PC-9 (cell line): ENCODE measurements around the gene MX2.

ENCODE experiments used
- EZH2 ChIP-seq: fragments of 200-600 bp; sonication (generic); IDR thresholded peaks from 2 replicates; pipeline ENCODE4 v1.8.0; 2017; ENCODE audit warnings: antibody characterized with exemption, low read depth
- TF ChIP-seq, protein P1 (sequence below): fragments of 200-600 bp; sonication (generic); conservative IDR thresholded peaks from 2 replicates; pipeline ENCODE4 v1.6.1; 2017; ENCODE audit warnings: mixed run types, antibody characterized with exemption, mild to moderate bottlenecking, moderate library complexity

DNA sequence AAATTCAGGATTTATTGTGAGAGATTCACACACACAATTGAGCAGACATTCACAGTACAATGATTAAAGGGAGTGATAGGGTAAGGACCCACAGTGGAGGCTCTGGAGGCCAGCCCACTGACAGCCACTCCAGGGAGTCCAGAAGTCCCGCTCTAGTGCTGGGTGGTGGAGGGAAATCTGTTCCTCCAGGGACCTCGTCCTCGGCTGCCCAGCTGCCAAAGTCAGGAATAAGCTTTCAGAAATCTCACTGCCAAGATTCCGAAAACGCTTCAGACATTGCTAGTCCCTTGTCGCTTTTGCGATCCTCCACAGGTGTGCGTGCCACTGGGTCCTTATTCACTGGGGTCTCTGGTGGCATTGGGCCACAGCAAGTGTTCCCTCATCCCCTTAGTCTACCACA, 66.5 kb downstream of the MX2 start:
- TF ChIP-seq, protein P1, sequence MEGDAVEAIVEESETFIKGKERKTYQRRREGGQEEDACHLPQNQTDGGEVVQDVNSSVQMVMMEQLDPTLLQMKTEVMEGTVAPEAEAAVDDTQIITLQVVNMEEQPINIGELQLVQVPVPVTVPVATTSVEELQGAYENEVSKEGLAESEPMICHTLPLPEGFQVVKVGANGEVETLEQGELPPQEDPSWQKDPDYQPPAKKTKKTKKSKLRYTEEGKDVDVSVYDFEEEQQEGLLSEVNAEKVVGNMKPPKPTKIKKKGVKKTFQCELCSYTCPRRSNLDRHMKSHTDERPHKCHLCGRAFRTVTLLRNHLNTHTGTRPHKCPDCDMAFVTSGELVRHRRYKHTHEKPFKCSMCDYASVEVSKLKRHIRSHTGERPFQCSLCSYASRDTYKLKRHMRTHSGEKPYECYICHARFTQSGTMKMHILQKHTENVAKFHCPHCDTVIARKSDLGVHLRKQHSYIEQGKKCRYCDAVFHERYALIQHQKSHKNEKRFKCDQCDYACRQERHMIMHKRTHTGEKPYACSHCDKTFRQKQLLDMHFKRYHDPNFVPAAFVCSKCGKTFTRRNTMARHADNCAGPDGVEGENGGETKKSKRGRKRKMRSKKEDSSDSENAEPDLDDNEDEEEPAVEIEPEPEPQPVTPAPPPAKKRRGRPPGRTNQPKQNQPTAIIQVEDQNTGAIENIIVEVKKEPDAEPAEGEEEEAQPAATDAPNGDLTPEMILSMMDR, result no peak
- TF ChIP-seq EZH2, result no peak
